Spleen (tissue), 13 donors: ENCODE measurements around the gene ANKRD28. TPM values are rescaled to one million over a fixed set of nuclear protein-coding genes. Genes with fewer than 3 reads are reported as not detected.

ENCODE experiments used
- DNase-seq: peaks from one replicate; pipeline ENCODE4 v3.0.0-alpha.2; 2020
- H3K27ac ChIP-seq, 8 donors: fragments of 200-600 bp; sonication (generic) in 7 of 8; 1 replicate in 4 of 8; 2 replicates in 4 of 8; pipeline versions ENCODE4 v1.5.0 to v1.8.0; 2016 to 2021; ENCODE audit warnings: inconsistent platforms in 4 of 8, mild to moderate bottlenecking in 4 of 8, moderate library complexity in 1 of 8
- H3K27me3 ChIP-seq, 7 donors: fragments of 200-600 bp; sonication (generic) in 6 of 7; replicated peaks in 1 of 7; 1 replicate in 4 of 7; 2 replicates in 3 of 7; pipeline versions ENCODE4 v1.5.0 to v1.8.0; 2016 to 2021; ENCODE audit warnings: inconsistent platforms in 3 of 7, mild to moderate bottlenecking in 1 of 7
- H3K36me3 ChIP-seq, 6 donors: fragments of 200-600 bp; sonication (generic) in 5 of 6; 1 replicate in 4 of 6; 2 replicates in 2 of 6; pipeline versions ENCODE4 v1.5.0 to v1.8.0; 2016 to 2021; ENCODE audit warnings: inconsistent platforms in 2 of 6
- H3K4me1 ChIP-seq, 6 donors: fragments of 200-600 bp; sonication (generic) in 5 of 6; 1 replicate in 3 of 6; 2 replicates in 3 of 6; pipeline versions ENCODE4 v1.5.0 to v1.8.0; 2016 to 2021; ENCODE audit warnings: inconsistent platforms in 3 of 6
- H3K4me3 ChIP-seq, 8 donors: fragments of 200-600 bp; sonication (generic) in 7 of 8; 1 replicate in 4 of 8; 2 replicates in 4 of 8; pipeline versions ENCODE4 v1.5.0 to v1.8.0; 2016 to 2021; ENCODE audit warnings: inconsistent platforms in 4 of 8, mild to moderate bottlenecking in 4 of 8, moderate library complexity in 2 of 8
- H3K9me3 ChIP-seq, 8 donors: fragments of 200-600 bp; sonication (generic) in 7 of 8; 1 replicate in 4 of 8; 2 replicates in 4 of 8; pipeline versions ENCODE4 v1.5.0 to v1.8.0; 2016 to 2021; ENCODE audit warnings: inconsistent platforms in 4 of 8
- POLR2A ChIP-seq, 3 donors: fragments of 450-650 bp; IDR thresholded peaks; one replicate each; pipeline ENCODE4 v1.5.1; 2017; ENCODE audit warnings: antibody characterized with exemption in 3 of 3, mild to moderate bottlenecking in 1 of 3
- POLR2AphosphoS5 ChIP-seq, 3 donors: sonication (generic); formaldehyde crosslinking; IDR thresholded peaks; one replicate each; pipeline ENCODE4 v1.5.1; 2017; ENCODE audit warnings: antibody characterized with exemption in 3 of 3
- WGBS, 5 donors: extraction: QIAGEN DNeasy Blood & Tissue Kit in 3 of 5; methylation state at CpG; one replicate each; pipeline versions ENCODE4 v1.1.5 to v1.1.7; 2013 to 2018; 5-methylcytosine and 5-hydroxymethylcytosine counted together
- intact Hi-C: fragments of 100-400 bp; cut with DNase I; formaldehyde crosslinking; loops from one replicate; pipeline ENCODE4 v1.15.0; 2023; ENCODE audit warnings: low total_unique reads
- long read RNA-seq, 2 donors: transcript quantifications; one replicate each; lab custom pipeline, GENCODE V29; 2026
- polyA plus RNA-seq, 3 donors: library from polyadenylated mRNA; stranded (reverse); fragments of 200-250 nt; gene quantifications; one replicate each; pipeline ENCODE4 v1.2.1, GENCODE V29; 2013
- total RNA-seq, 7 donors: library from RNA; depleted of rRNA in 3 of 7; stranded (reverse); fragments of >200 nt in 3 of 7; fragmentation: NEBNext Ultra II Directional in 4 of 7; extraction: Animal tissue kit (Norgen Biotek cat#: 25700) in 4 of 7; gene quantifications; one replicate each; pipeline versions ENCODE4 v1.1.0 to v1.2.1, GENCODE V29; 2016 to 2021
- TF ChIP-seq, protein P1 (sequence below), 11 experiments: fragments of 200-600 bp in 7 of 11; fragments of 450-650 bp in 4 of 11; sonication (generic) in 4 of 11; IDR thresholded peaks in 8 of 11; conservative IDR thresholded peaks in 3 of 11; 1 replicate in 7 of 11; 2 replicates in 4 of 11; pipeline versions ENCODE4 v1.4.0 to v1.8.0; 2016 to 2021; ENCODE audit warnings: antibody characterized with exemption in 11 of 11, inconsistent platforms in 4 of 11, mild to moderate bottlenecking in 1 of 11
- donor health status: healthy with polysubstance abuse.
- donor health status: DM: no; HTN: no; CAD: no; lungs with moderate emphysema.
- donor health status: DM: no; HTN: no; CAD: no.
- donor health status: Bipolar disorder and iron deficiency.
- donor health status: healthy.
- donor health status: DM: no; HTN: no; CAD: no.
- donor health status: DM: yes; HTN: yes; CAD: no.

The ANKRD28 gene
- total RNA-seq = 10 to 100 TPM; 36.0 to 68.6 (median 49.9) TPM
- polyA plus RNA-seq = 1 to 10 TPM; 5.3 to 8.2 (median 5.7) TPM
- long read RNA-seq, donor 1, partial matches to known transcripts = 0 of 1 reads
- long read RNA-seq, donor 1, other reads (novel, unspliced or antisense) = 0 of 1 reads
- long read RNA-seq, donor 2, full-length matches to known transcripts = 1 of 1 reads
- long read RNA-seq, donor 2, partial matches to known transcripts = 0 of 1 reads
- long read RNA-seq, donor 2, other reads (novel, unspliced or antisense) = 0 of 1 reads

DNA sequence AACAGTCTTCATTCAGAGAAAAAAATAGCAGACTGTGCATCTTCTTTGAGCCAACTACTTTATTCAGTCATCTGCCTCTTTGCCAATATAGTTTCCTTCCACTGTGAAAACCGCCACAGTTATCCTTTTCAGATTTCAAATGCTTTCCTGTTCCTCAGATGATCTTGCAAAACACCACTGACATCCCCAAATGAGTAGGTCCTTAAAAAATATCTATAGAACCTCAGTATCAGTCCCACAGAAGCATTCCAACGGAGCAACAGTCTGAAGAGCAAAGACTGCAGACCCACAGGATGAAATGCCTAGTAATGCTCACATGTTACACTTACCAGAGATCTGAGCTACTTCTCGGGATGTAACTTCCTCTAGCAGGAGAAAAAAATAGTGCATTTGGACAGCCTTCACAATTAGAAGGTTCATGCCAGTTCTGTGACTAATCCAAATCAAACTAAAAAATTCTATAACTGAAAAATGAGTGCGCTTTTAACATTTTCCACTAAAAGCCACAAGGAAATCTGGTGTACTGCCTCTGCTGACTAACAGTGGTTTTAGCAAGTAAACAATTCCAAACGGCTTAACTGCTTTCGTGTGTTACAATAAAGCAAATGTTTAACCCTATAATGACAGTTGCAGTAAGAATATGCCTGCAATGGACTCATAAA is at the start of gene ANKRD28:
ANKRD28 (minus strand) TSS at position 338 of the 662 bp plus-strand sequence. CDS start 1,458 bp downstream, outside the sequence.
- no peaks in the 10 kb centered on the region for H3K9me3 ChIP-seq
- peaks cover 0 to 5% (median 0%) of the 10 kb centered on the region in 6 donors for H3K36me3 ChIP-seq
- peak within 1 kb of the TSS; percentile 38 to 89 (median 84) for H3K27ac ChIP-seq
- TF ChIP-seq POLR2A (IDR thresholded peaks at IDR 0.05) = no peak
- TF ChIP-seq, protein P1, sequence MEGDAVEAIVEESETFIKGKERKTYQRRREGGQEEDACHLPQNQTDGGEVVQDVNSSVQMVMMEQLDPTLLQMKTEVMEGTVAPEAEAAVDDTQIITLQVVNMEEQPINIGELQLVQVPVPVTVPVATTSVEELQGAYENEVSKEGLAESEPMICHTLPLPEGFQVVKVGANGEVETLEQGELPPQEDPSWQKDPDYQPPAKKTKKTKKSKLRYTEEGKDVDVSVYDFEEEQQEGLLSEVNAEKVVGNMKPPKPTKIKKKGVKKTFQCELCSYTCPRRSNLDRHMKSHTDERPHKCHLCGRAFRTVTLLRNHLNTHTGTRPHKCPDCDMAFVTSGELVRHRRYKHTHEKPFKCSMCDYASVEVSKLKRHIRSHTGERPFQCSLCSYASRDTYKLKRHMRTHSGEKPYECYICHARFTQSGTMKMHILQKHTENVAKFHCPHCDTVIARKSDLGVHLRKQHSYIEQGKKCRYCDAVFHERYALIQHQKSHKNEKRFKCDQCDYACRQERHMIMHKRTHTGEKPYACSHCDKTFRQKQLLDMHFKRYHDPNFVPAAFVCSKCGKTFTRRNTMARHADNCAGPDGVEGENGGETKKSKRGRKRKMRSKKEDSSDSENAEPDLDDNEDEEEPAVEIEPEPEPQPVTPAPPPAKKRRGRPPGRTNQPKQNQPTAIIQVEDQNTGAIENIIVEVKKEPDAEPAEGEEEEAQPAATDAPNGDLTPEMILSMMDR (IDR thresholded peaks at IDR 0.05 in 8 of 11, conservative IDR thresholded peaks at IDR 0.05 in 3 of 11) = peak in 4 of 11 experiments; percentile 5 to 24 (median 16)
- peak in 1 of 3 donors; percentile 50 for TF ChIP-seq POLR2AphosphoS5 (IDR thresholded peaks at IDR 0.05)
- 3 to 7% (median 4%) methylated on average over 6 of the region's 6 CpGs for WGBS, 5 donors
- peaks cover 13 to 99% (median 78%) of the 10 kb centered on the region in 6 donors for H3K4me1 ChIP-seq
- DNase-seq = no peak
- intact Hi-C loops = no loop called here
- no peaks in the 10 kb centered on the region for H3K27me3 ChIP-seq
- peak within 1 kb of the TSS; percentile 1 to 64 (median 20) for H3K4me3 ChIP-seq

DNA sequence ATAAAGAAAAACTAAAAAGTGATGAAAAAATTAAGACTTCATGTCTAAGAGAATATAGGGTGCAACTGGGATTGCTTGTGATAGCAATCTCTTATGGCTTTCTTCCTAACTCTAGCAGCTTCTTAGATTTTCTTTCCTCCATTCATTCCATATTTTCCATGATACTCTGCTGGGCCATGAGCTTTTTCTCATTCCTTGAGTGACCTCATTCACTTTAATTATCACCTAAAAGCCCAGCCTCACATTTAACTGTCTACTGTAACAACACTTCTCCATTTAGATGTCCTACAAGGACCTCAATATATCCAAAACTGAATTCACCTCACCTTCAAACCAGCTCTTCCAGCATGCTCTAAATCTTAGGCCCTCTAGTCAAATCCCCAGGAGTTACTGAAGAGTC is 49.5 kb upstream of the ANKRD28 start:
- intact Hi-C loops = no loop called here
- Histone ChIP-seq H3K9me3 (peaks cover 0 to 7% (median 6%) of the 10 kb centered on the region in 8 donors), H3K4me1 (no peaks in the 10 kb centered on the region), H3K27ac (no peak overlapping the region), H3K4me3 (no peak overlapping the region), H3K36me3 (peaks cover 0 to 12% (median 0%) of the 10 kb centered on the region in 6 donors), H3K27me3 (no peaks in the 10 kb centered on the region)
- DNase-seq = no peak
- TF ChIP-seq POLR2A (IDR thresholded peaks at IDR 0.05) (no peak), POLR2AphosphoS5 (IDR thresholded peaks at IDR 0.05) (no peak)
- TF ChIP-seq, protein P1 (IDR thresholded peaks at IDR 0.05 in 8 of 11, conservative IDR thresholded peaks at IDR 0.05 in 3 of 11) = no peak

DNA sequence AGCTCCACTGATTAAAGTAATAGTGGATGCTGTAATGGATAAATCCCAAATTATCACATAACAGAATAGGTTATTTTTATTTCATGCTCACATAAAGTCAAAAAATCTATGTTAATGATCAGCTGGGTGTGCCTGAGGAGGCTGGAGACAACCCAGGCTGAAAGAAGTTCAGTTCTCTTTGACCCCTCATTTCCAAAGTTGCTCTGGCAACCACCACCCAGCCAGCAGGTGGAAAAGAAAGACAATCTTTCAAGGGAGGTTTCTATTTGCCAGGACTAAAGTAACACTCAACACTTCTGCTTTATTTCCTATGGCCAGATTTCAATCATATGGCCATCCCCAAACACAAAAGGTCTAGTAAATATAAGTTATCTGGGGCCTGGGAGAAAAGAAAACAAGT is 48.8 kb upstream of the ANKRD28 start:
- Histone ChIP-seq H3K9me3 (peaks cover 0 to 10% (median 5%) of the 10 kb centered on the region in 8 donors), H3K36me3 (peaks cover 0 to 12% (median 0%) of the 10 kb centered on the region in 6 donors), H3K4me1 (no peaks in the 10 kb centered on the region), H3K27me3 (no peaks in the 10 kb centered on the region), H3K27ac (no peak overlapping the region), H3K4me3 (no peak overlapping the region)
- no peak for DNase-seq
- intact Hi-C loops = no loop called here
- TF ChIP-seq, protein P1 (IDR thresholded peaks at IDR 0.05 in 8 of 11, conservative IDR thresholded peaks at IDR 0.05 in 3 of 11) = no peak
- TF ChIP-seq POLR2A (IDR thresholded peaks at IDR 0.05) = no peak
- TF ChIP-seq POLR2AphosphoS5 (IDR thresholded peaks at IDR 0.05) = no peak

DNA sequence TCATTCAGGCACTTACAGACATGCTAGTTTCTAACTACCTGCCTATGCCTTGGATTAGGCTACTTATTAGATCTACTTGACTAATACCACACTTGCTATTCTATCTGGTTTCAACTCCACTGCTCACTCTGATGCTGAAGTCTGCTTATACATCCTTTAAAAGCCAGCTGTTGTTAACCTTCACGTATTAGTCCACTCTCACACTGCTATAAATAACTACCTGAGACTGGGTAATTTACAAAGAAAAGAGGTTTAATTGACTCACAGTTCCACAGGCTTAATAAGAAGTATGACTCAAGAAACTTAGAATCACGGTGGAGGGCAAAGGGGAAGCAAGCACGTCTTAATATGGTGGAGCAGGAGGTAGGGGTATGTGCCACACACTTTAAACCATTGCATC is 47.7 kb upstream of the ANKRD28 start:
- intact Hi-C loops = no loop called here
- Histone ChIP-seq H3K4me3 (no peak overlapping the region), H3K9me3 (peaks cover 2 to 19% (median 16%) of the 10 kb centered on the region in 8 donors), H3K4me1 (no peaks in the 10 kb centered on the region), H3K36me3 (peaks cover 0 to 2% (median 0%) of the 10 kb centered on the region in 6 donors), H3K27ac (no peak overlapping the region), H3K27me3 (no peaks in the 10 kb centered on the region)
- no peak for TF ChIP-seq POLR2A (IDR thresholded peaks at IDR 0.05)
- TF ChIP-seq, protein P1 (IDR thresholded peaks at IDR 0.05 in 8 of 11, conservative IDR thresholded peaks at IDR 0.05 in 3 of 11) = no peak
- no peak for TF ChIP-seq POLR2AphosphoS5 (IDR thresholded peaks at IDR 0.05)
- no peak for DNase-seq
- WGBS, 5 donors = 76 to 82% (median 79%) methylated on average over 3 of the region's 3 CpGs
